Psoas muscle (tissue), 8 donors: ENCODE measurements around the gene IPO9. TPM values are rescaled to one million over a fixed set of nuclear protein-coding genes. Genes with fewer than 3 reads are reported as not detected.
"Not testable (repeated sequence)": the region's sequence is repeated elsewhere in the genome, so short reads cannot be mapped to it uniquely, and the experiment has no call there.

Source experiments
- ATAC-seq, 4 donors: fragments of 200-7000 bp; cut with Tn5 transposase; one replicate each; pipeline ENCODE4 v1.9.1; 2020; ENCODE audit warnings: moderate library complexity in 3 of 4, mild to moderate bottlenecking in 2 of 4
- DNase-seq, 2 donors: peaks; one replicate each; pipeline ENCODE4 v3.0.0-alpha.2; 2020
- H3K27ac ChIP-seq: fragments of 200-600 bp; one replicate; pipeline ENCODE4 v1.8.0; 2022
- H3K27me3 ChIP-seq, 3 donors: fragments of 200-600 bp in 1 of 3; one replicate each; pipeline versions ENCODE4 v1.6.1 to v1.8.0; 2013 to 2022; ENCODE audit warnings: low read length in 2 of 3, mild to moderate bottlenecking in 2 of 3, moderate library complexity in 1 of 3; ENCODE audit not compliant: insufficient read depth in 3 of 3
- H3K36me3 ChIP-seq, 2 donors: fragments of 200-600 bp in 1 of 2; one replicate each; pipeline versions ENCODE4 v1.6.1 to v1.8.0; 2013 to 2022; ENCODE audit warnings: low read depth in 1 of 2, mild to moderate bottlenecking in 1 of 2, moderate library complexity in 1 of 2; ENCODE audit not compliant: insufficient read depth in 1 of 2
- H3K4me1 ChIP-seq: fragments of 200-600 bp; one replicate; pipeline ENCODE4 v1.8.0; 2022
- H3K4me3 ChIP-seq: fragments of 200-600 bp; one replicate; pipeline ENCODE4 v1.8.0; 2022; ENCODE audit warnings: mild to moderate bottlenecking
- H3K9me3 ChIP-seq: fragments of 200-600 bp; one replicate; pipeline ENCODE4 v1.8.0; 2022
- CTCF ChIP-seq: fragments of 200-600 bp; IDR thresholded peaks from one replicate; pipeline ENCODE4 v1.8.0; 2022; ENCODE audit warnings: antibody characterized with exemption
- WGBS, 3 donors: extraction: QIAGEN DNeasy Blood & Tissue Kit; methylation state at CpG; one replicate each; pipeline versions ENCODE4 v1.1.6 to v1.1.7; 2013; 5-methylcytosine and 5-hydroxymethylcytosine counted together
- intact Hi-C, 2 donors: fragments of 100-400 bp; cut with DNase I; formaldehyde crosslinking; loops; one replicate each; pipeline versions ENCODE4 v1.11.0 to v1.14.2; 2022
- polyA plus RNA-seq, 3 donors: library from polyadenylated mRNA; stranded (reverse); fragments of 200-250 nt; gene quantifications; one replicate each; pipeline ENCODE4 v1.2.3, GENCODE V29; 2013
- total RNA-seq, 4 donors: library from RNA; stranded (reverse); fragmentation: NEBNext Ultra II Directional in 2 of 4; extraction: Animal tissue kit (Norgen Biotek cat#: 25700) in 2 of 4; gene quantifications; one replicate each; pipeline versions ENCODE4 v1.2.1 to v1.2.4, GENCODE V29; 2021 to 2023
- donor health status: healthy with polysubstance abuse.
- donor health status: DM: no; HTN: no; CAD: no; lungs with moderate emphysema.
- donor health status: Bipolar disorder and iron deficiency.
- donor health status: healthy.
- donor health status: DM: yes; HTN: yes; CAD: no.
- donor health status: DM: no; HTN: no; CAD: no.
- donor health status: DM: no; HTN: no; CAD: no.
- donor health status: DM: yes; HTN: yes; CAD: no.

Gene IPO9
- total and polyA plus RNA-seq, 7 donors, result 6.6 to 26.9 (median 20.1) TPM

DNA sequence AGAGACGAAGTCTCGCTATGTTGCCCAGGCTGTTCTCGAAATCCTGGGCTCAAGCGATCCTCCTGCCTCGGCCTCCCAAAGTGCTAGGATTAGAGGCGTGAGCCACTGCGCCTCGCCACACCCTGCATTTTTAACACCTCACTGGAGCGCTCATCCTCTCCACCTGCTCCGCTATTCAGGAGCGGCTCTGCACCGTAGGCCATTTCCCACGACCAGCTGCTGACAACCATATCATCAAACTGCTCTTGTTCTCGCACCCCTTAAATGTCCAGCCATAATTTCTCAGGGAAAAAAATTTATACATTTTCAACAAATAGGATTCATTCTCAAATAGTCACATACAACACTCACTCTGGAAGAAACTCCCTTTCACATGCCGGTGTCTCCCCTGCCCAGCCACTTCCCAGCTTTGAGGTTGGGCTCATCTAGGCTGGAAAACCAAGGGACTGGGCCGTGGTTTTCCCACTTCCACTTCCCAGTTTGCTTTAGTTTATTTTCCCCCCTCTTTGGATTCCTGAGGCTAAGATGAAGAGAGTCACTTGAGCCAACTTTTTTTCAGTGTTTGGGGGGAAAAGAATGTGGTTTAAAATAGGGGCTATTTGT lies 639 bp upstream of the IPO9 start:
- intact Hi-C loops, result no loop called here
- Histone ChIP-seq H3K27me3 (no peaks in the 10 kb centered on the region), H3K4me1 (peaks cover 43% of the 10 kb centered on the region), H3K27ac (no peak overlapping the region), H3K9me3 (no peaks in the 10 kb centered on the region), H3K36me3 (peaks cover 0 to 4% of the 10 kb centered on the region in 2 donors), H3K4me3 (peak overlapping the region; percentile 82)
- no peak for ATAC-seq
- no peak for TF ChIP-seq CTCF
- DNase-seq, result no peak
- 62 to 79% (median 75%) methylated on average over 16 of the region's 16 CpGs for WGBS, 3 donors

DNA sequence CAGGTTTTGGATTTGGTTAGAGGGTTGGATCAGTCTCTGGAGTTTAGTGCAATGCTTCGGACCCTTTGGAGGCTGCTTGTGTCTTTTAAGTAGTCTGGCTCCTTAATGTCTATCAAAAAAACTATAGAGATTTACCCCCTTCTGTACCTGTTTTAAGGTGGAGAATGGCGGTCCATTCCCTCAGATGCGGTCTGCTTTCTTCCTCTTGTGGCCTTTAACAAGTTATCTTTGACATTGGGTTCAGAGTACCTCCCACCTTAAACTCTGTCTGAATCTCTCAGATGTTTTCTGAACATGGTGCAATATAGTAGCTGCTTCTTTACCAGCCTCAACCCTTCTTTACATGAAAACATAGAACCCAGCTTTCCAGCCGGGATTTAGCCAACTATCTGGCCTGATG lies 2.4 kb downstream of the IPO9 start:
- intact Hi-C loops, result no loop called here
- Histone ChIP-seq H3K27me3 (no peaks in the 10 kb centered on the region), H3K36me3 (peaks cover 0 to 10% of the 10 kb centered on the region in 2 donors), H3K27ac (no peak overlapping the region), H3K4me1 (peaks cover 44% of the 10 kb centered on the region), H3K4me3 (no peak overlapping the region), H3K9me3 (no peaks in the 10 kb centered on the region)
- 83 to 88% (median 84%) methylated on average over 4 of the region's 4 CpGs for WGBS, 3 donors
- no peak for TF ChIP-seq CTCF
- DNase-seq, result no peak
- ATAC-seq, result no peak

GRCh38 chr1:201834621-201835020 lies 5.7 kb downstream of the IPO9 start:
- no peaks in the 10 kb centered on the region for H3K27me3 ChIP-seq
- H3K9me3 ChIP-seq, result no peaks in the 10 kb centered on the region
- peaks cover 0 to 14% of the 10 kb centered on the region in 2 donors for H3K36me3 ChIP-seq
- peaks cover 35% of the 10 kb centered on the region for H3K4me1 ChIP-seq
- DNase-seq (no peak), ATAC-seq (no peak)
- intact Hi-C loops, result no loop called here
- H3K4me3 ChIP-seq, result no peak overlapping the region
- no peak overlapping the region for H3K27ac ChIP-seq
- TF ChIP-seq CTCF, result no peak
- 97% methylated on average over 5 of the region's 5 CpGs for WGBS, 3 donors

GRCh38 chr1:201838381-201838780 lies 9.4 kb downstream of the IPO9 start:
- ATAC-seq, result no peak
- Histone ChIP-seq H3K36me3 (peaks cover 0 to 10% of the 10 kb centered on the region in 2 donors), H3K27ac (no peak overlapping the region), H3K4me1 (peaks cover 17% of the 10 kb centered on the region), H3K4me3 (no peak overlapping the region), H3K27me3 (no peaks in the 10 kb centered on the region), H3K9me3 (no peaks in the 10 kb centered on the region)
- 61 to 88% (median 85%) methylated on average over 2 of the region's 2 CpGs for WGBS, 3 donors
- no peak for TF ChIP-seq CTCF
- no peak for DNase-seq
- intact Hi-C loops, result no loop called here

GRCh38 chr1:201839089-201839488 lies 10.1 kb downstream of the IPO9 start:
- Histone ChIP-seq H3K4me1 (peaks cover 16% of the 10 kb centered on the region), H3K36me3 (peaks cover 0 to 10% of the 10 kb centered on the region in 2 donors)
- H3K27me3 ChIP-seq, H3K27ac ChIP-seq, H3K9me3 ChIP-seq, H3K4me3 ChIP-seq, intact Hi-C loops, ATAC-seq, DNase-seq: not testable (repeated sequence)
- WGBS, 3 donors, result 97 to 98% (median 97%) methylated on average over 10 of the region's 10 CpGs
